HG02588 (cell line): ENCODE results near the gene KCNIP4.

ENCODE experiments used
- ATAC-seq: cut with Tn5 transposase; IDR thresholded peaks from one replicate; pipeline ENCODE4 v1.9.1; 2021; ENCODE audit warnings: mild to moderate bottlenecking, moderate library complexity; ENCODE audit not compliant: unreplicated experiment

The KCNIP4 gene

DNA sequence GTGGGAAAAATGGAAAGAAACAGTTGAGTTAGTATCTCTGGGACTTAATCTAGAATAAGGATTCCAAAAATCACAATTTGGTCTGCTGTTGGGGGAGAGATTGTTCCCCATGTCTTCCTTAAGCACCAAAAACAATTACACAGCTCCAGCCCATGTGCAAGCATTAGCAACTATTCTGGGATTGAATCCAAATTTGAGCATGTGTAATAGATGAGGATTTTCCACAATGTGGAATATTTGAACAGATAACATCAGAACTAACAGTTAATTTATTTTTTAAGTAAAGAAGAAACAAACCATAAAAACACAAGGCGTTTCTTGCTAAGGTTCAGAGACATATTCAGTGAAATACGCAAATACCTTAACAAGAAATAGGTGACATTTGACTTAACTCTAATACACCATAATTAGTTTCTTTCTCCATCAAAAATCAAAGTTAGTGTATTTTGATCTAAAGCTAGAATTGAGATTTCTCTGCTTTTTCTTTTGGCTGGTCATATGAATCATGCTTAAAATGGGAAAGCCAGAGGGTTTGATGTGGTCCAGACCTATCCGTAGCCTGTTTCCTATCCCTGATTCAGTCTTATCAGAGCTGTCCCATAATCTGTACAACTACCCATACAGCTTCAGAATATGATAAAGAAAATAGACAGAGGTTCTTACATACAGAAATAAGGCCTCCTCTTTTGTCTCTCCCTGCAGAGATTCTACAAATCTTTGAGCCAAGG lies 834.9 kb downstream of the KCNIP4 start:
- ATAC-seq, result no peak

DNA sequence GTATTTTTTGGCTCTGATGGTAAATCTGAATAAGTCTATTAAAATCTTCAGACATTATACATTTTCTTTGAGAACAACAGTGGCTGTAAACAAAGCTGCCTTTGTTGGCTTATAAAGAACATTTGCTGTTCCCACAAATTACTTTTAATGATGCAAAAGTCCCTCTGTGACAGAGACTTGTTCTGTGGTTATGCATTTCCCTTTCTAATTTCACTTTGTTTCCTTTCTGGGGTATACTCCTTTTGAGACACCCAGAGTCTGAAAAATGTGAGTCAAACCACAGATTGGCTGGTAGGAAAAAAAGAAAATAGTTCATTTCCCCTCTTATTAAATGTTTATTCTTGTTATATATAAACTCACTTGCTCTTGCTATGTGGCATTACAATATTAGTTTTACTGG lies 845.9 kb downstream of the KCNIP4 start:
- no peak for ATAC-seq

DNA sequence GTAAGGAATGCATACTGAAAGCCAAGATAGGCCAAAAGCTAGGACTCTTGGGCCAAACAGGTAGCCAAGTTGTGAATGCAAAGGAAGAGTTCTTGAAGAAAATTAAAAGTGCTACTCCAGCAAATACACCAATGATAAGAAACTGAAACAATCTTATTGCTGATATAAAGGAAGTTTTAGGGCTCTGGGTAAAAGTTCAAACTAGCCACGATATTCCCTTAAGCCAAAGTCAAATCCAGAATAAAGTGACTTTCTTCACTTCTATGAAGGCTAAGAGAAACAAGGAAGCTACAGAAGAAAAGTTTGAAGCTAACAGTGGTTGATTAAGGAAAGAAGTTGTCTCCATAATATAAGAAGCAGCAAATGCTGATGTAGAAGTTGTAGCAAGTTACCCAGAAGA lies 850.7 kb downstream of the KCNIP4 start:
- ATAC-seq, result no peak

DNA sequence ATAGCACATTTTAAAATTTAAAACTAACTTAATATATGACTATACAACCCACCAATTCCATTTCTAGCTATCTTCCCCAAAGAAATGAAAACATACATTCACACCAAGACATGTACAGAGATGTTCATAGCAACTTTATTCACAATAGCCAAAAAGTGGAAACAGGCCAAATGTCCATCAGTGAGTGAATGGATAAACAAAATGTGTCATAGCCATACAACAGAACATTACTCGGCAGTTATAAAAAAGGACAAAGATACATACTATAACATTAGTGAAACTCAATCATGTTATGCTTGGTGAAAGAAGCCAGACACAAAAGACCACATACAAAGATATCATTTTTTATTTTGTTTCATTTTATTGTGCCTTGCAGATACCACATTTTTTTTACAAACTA lies 851.5 kb downstream of the KCNIP4 start:
- no peak for ATAC-seq

DNA sequence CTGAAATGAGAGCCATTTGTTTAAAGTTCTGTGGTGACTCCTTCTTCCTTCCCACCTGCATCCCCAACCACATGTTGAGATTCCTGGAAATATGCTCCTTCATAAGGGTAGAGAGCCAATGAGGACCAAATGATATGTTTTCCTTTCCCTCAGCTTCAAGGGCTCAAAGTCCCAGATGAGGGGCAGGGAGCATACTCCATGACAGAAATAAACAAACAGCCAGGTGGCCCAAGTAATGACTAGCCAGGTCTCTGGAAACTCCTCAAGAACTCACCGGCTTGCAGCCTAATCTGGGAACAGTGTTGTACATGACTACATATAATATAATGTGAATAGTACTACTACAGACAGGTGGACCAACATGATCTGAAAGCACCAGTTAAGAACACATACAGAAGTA lies 856.0 kb downstream of the KCNIP4 start:
- no peak for ATAC-seq

DNA sequence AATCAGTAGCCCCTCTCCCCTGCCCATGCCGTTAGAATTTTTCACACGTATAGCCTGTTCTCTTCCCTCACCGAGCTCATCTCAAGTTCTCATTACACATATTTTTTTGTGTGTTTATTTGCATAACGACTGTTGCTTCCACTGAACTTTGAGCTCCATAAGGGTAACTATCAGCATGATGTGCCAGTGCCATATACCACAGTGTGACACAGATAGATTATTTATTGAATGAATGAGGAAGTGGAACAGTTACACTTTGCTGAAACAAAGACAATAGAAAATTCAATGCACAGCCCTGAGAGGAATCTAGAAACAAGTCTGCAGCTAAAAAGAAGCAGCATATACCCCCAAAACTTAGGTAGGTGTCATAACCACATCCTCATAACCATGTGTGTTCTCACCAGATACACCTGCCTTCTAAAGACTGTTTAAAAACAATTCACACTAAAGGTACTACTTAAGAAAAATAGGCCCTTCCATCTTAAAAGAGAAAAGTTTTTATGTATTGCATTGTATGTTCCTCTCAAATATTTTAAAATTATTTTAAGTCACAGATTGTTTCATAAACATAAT lies 858.4 kb downstream of the KCNIP4 start:
- no peak for ATAC-seq

DNA sequence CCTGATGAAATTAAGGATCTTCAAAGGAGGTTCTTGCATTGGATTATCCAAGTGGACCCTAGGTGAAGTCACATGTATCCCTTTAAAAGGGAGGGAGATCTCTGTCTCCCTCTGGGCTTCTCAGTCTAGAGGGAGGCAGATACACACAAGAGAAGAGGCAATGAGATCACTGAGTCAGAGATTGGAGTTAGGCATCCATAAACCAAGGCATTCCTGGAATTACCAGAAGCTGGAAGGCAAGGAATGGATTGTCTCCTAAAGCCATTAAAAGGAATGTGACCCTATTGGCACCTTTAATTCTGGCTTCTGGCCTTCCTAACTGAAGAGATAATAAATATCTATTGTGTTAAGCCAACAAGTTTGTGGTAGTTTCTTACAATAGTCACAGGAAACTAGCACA lies 865.2 kb downstream of the KCNIP4 start:
- ATAC-seq, result no peak

DNA sequence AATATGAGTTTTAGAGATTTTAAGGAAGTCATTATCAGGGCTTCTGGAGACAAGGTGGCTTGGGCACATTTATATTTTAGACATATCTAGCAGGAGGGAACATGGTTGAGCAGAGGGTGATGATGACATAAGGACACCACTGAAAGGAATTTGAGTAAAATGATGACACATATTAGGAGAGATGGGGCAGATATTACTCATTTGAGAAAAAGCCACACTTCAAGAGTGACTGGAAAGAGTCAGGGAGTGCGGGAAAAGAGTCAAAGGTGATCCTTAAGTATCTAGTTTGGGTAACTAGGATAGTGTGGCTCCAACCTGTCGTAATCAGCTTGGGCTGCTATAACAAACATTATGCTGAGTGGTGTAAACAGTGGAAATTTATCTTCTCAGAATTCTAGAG lies 870.6 kb downstream of the KCNIP4 start:
- ATAC-seq, result no peak

DNA sequence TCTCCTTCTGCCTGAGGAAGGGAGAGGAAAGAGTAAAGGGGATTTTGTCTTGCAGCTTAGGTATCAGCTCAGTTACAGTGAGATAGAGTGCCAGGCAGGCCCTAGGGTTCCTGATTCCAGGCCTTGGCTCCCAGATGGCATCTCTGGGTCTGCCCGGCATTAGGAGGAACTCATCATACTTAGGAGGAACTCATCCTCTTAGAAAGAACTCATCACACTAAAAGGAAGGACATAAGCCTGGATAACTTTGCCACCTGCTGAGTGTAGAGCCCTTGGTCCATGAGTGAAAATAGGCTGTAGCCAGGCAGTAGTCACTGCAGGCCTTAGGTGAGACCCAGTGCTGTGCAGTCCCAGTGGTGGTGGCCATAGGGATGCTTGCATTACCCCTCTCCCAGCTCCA lies 881.2 kb downstream of the KCNIP4 start:
- ATAC-seq, result no peak

DNA sequence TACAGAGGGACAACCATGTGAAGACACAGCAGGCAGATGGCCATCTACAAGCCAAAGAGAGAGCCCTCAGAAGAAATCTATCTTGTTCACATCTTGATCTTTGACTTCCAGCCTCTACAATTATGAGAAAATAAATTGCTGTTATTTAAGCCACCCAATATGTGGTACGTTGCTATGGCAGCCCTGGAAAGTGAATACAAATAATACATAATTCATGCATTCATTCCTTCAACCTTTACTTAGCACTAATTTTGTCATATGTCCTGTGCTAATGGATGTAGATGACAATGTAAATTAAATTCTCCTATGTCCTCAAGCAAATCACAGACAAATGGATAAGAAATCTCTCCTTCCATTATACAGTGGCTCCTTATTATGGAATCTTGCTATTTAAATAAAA lies 886.7 kb downstream of the KCNIP4 start:
- ATAC-seq, result no peak

DNA sequence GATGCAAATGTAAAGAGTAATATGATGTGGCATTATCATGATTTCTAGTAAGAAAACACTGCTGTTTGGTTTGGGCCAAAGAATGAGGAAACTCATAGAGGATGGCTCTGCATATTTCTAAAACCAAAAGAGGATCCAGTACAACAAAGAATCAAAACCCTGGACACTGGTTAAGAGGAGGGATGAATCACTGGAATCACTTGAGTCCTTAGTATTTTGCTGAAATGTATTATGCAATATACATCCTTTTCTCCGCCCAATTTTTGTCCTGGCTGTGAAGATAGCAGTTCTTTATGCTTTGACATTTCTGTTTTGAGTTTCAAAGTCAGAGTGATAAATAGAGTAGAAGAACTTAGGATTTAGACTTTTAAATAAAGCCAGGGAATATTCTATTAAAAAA lies 902.4 kb downstream of the KCNIP4 start:
- no peak for ATAC-seq

DNA sequence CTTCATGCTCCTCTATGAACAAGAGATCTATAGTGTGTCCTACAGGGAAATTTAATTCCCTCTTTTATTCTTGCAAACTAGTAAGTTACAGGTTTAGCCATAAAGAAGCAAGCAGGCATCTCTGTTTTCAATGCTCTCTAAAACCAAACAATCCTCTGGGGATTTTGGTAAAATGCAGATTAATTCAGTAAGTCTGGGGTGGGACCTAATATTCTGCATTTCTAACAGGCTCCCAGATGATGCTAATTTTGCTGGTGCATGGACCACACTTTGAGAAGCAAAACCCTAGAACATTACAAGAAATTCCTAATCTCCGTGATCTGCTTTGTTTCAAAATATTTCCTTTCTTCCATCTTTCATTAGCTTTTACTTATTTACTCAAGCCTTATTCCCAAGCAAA lies 903.5 kb downstream of the KCNIP4 start:
- ATAC-seq, result no peak

DNA sequence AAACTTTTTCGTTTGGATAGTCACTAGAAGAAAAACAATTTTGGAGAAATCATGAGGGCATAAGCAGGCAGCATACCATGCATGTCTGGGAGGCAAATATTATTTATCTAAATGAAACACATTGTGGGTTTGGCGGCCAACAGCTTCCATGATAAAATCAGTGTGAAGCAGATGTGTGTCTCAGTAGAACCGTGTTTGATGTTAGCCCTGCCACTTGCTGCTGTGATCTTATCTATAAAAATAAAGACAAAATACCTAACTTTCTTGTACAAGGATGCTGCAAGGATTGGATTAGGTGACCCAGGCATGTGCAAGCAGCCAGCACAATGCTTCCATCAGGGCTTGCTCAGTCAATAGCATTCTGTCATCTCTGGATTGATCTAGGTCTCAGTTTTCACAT lies 906.9 kb downstream of the KCNIP4 start:
- ATAC-seq, result no peak

DNA sequence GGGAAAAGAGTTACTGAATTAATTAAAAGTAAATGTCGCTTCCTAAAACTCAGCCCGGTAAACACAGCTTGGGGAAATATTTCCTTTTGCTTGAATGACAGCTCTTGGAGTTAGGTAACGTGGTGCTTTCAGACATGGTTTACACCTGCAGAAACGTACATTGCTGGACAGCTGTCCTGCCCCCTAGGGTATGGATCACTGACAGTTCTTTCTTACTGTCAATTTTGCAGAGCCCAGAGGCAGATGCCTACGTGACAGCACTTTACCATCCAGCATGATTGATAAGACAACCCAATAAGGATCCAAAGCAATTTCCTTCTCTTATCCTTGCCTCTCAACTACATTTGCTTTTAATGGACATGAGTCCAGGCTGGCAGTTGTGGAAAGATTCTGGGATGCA lies 913.8 kb downstream of the KCNIP4 start:
- ATAC-seq, result no peak

DNA sequence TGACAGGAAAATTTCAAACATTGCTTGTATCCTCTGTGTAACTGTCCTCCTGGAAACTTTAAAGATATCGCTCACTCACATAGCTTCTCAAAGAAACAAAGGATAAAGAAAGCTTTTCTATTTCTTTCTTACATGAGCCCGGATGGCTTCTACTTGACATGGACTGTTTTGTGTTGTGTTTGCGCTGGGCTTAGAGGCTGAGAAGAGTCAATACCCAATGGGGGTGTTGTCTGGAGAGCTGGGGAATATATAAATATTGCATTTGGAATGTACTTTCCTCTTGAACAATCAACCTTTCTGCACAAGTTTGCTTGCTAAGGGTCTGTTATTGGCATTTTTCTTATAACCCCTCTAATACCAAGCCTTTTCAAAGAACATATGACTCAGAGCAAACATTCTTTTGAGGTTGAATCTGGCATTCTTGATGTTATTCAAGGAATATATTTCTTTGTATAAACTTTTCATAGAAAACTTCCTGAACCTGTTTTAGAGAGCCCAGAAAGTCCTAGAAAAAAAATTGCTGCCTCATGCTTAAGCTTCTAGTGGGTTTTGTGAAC lies 916.4 kb downstream of the KCNIP4 start:
- ATAC-seq, result no peak

DNA sequence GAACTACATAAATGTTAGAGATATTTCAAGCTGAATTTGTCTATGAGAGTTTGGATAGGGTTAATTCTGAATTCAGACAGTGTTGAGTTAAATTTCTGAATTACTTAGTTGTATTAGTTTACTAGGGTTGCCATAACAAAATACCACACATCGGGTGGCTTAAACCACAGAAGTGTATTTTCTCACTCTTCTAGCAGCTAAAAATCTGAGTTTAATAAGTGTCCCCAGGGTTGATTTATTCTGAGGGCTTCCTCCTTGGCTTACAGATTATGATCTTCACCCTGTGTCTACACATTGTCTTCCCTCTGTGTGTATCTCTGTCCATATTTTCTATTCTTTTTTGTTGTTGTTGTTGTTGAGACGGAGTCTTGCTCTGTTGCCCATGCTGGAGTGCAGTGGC lies 929.8 kb downstream of the KCNIP4 start:
- ATAC-seq, result no peak

DNA sequence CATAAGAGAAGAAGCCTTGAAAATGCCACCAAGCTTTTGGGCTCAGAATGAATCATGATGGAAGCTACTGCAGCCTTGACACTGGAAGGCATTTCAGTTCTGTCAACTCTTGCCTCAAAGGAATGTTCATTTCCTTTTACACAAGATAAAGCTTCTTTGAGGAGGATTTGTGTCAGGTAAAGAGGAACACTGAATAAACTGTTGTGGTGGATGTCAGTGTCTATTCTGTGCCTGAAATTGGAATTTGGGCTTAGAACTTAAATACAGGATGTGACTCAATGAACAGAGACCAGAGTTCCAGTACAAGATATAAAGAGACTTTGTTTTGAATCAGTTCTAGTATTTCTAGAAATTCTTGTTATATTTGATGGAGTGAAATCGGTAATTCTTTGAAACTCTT lies 935.1 kb downstream of the KCNIP4 start:
- ATAC-seq, result no peak

DNA sequence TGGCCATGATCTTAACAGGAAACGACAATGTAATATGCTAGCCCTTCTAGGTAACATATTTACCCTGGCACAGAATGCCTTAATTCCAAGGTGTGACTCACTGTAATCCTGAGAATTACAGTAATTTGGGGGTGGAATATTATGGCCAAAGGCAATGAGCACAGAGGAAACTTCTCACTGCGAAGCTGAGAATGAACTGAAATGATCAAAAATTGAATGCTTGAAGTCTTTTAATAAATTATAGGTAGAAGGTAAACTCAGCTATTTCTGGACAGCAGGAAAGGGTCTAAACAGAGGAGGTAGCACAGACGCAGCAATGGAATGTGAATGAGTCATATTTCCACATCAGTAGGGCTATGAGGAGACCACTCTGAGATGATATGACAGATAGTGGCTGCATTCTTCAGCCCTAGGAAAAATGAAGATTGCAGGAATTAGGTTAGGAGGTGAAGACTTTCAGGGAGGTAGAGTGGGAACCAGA lies 935.7 kb downstream of the KCNIP4 start:
- ATAC-seq, result no peak

DNA sequence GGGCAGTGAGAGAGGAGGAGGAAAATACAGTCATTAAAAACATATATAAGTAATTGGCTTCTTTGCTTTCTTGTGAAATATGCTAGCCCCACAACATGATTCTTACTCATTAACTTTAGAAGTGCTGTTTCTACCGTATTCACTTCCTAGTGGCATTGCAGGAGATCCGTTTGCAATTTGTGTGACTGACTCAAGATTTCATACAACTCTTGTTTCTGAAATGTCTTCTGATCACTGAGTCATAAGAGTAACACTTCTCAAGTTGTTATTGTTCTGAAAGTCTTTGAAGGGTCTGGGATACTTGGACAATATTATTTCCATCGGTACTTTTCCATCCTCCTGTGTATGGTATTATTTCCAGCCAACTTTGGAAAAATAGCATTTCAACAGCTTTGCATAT lies 937.5 kb downstream of the KCNIP4 start:
- ATAC-seq, result no peak

DNA sequence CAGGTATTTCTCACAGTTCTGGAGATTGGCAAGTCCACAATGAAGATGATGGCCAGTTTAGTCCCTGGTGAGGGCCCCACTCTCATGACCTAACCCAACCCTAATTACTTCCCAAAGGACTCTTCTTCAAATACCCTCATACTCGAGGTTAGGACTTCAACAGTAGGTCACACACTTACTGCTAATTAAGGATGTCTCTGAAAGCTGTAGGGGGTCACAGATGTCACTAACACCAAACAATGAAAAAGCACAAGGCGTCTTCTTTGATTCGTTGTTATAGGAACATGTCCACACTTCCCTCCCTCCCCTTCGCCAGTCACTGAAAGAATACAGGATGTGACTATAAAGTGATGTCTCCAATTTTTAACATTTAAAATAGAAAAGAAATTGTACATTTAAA lies 938.6 kb downstream of the KCNIP4 start:
- no peak for ATAC-seq

DNA sequence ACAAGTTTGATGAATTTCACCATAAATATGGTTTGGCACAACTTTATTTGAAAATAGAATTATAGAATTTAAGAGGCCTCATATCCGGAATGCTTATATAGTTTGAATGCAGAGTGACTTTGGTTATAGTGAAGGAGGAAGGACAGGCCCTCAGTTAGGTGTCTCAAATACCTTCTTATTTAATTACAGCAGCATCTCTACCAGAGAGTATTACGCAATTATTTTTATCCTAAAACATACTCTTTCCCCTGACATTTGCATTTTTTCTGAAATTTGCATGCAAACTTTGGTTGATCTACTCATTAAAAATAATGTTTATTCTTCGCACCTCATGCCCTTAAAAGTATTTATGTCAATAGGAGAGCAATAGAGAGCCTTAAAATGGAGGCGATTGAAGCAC lies 942.9 kb downstream of the KCNIP4 start:
- no peak for ATAC-seq

DNA sequence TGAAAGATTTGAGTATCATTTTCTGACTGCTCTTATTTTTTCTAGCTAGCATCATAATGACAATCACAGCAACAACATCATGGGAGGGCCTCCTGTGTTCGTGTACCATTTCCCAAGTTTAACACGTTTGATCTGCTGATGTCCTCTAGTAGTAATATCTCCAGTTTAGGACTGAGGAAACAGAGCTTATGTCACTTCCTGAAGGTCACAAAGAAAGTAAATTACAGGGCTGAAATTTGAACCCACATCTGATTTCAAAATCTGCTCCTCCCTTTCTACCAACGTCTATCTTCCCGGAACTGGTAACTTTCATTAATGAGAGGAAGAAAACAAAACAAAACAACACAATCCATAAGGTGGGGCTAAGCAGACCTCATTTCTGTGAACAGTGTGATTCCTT lies 945.6 kb downstream of the KCNIP4 start:
- no peak for ATAC-seq

DNA sequence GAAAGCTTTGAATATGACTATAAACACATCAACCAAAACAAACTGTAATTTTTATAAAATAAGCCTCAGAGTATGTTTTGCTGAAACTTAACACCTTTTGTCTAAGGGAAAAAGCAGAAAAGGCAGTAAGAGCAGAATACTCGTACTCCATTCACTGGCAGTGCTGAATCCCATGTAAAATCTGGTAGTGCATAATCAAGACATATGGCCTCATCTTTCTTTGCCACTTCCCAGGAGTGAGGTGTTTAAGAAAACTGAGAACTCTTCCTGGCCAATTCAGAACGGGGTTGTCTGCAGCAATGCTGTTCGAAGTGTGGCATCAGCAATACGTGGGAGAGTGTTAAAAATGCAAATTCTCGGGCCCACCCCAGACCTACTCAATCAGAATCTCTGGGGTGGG lies 946.3 kb downstream of the KCNIP4 start:
- ATAC-seq, result no peak
